Neural progenitor cell (in vitro differentiated cells): Measurements from ENCODE around the gene GLDN.

ENCODE experiments used
- EZH2 ChIP-seq: fragments of 200-600 bp; sonication (generic); IDR thresholded peaks from 2 replicates; pipeline ENCODE4 v1.6.1; 2017; ENCODE audit warnings: antibody characterized with exemption, mild to moderate bottlenecking, moderate library complexity
- TF ChIP-seq, protein P1 (sequence below): fragments of 200-600 bp; sonication (generic); IDR thresholded peaks from 2 replicates; pipeline ENCODE4 v1.5.1; 2017; ENCODE audit warnings: antibody characterized with exemption, mild to moderate bottlenecking

DNA sequence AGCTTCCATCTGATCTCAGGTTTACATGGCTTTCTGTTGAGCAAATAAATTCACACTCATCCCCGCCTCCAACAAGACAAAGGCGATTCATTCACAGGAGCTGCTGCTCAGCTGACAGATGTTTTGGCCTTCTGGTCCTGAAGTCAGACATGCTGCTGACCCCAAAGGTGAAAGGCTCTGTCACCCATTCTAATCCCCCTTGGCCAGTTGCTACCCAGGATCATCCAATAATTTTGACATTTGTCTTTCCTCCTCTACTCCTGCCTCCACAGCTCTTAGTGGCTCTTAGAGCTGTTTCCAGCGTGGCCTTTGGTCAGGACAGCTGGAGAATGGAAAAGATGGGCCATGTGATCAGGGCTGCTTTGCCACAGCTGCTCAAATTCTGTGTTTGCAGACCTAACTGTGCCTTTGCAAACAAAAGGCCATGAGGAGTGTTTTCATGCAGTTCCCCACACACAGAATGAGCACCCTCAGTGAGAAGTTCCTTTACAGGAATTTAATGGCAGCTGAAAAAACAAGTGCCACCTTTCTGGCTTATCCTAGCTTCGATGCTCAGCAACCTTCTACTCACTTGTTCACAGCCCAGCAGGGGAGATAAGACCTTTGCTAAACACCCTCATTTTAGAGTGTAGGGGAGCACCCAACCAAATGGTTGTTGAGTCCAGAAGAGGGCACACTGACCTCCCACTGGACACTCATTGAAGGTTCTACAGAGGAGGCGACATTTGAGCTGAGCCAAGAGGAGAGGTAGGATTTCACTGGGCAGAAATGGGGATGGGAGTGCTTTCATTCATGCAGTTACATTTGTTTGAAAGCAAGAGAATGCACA, 42.1 kb upstream of the GLDN start:
- TF ChIP-seq, protein P1, sequence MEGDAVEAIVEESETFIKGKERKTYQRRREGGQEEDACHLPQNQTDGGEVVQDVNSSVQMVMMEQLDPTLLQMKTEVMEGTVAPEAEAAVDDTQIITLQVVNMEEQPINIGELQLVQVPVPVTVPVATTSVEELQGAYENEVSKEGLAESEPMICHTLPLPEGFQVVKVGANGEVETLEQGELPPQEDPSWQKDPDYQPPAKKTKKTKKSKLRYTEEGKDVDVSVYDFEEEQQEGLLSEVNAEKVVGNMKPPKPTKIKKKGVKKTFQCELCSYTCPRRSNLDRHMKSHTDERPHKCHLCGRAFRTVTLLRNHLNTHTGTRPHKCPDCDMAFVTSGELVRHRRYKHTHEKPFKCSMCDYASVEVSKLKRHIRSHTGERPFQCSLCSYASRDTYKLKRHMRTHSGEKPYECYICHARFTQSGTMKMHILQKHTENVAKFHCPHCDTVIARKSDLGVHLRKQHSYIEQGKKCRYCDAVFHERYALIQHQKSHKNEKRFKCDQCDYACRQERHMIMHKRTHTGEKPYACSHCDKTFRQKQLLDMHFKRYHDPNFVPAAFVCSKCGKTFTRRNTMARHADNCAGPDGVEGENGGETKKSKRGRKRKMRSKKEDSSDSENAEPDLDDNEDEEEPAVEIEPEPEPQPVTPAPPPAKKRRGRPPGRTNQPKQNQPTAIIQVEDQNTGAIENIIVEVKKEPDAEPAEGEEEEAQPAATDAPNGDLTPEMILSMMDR, result no peak
- no peak for TF ChIP-seq EZH2
